NCI-H524 (cell line): Measurements from ENCODE around the gene ARL14EP.
A peak's percentile ranks its signal among the peaks of the same experiment; 100 is the strongest.

Experiments used
- DNase-seq, 2 experiments: peaks; one replicate each; lab custom pipeline; 2025; lab: John Stamatoyannopoulos, UW

The ARL14EP gene

GRCh38 chr11:30381879-30382278 is 59.0 kb downstream of the ARL14EP start:
- peak in 1 of 2 experiments; percentile 6 for DNase-seq
